Left lung (tissue), 10 donors: ENCODE data around the gene TIAM1. TPM values are rescaled to one million over a fixed set of nuclear protein-coding genes. Genes with fewer than 3 reads are reported as not detected.
A peak's percentile ranks its signal among the peaks of the same experiment; 100 is the strongest.

Source experiments
- ATAC-seq: fragments of 200-7000 bp; cut with Tn5 transposase; one replicate; pipeline ENCODE4 v1.9.1; 2020; ENCODE audit warnings: moderate library complexity
- DNase-seq, 4 donors: peaks; one replicate each; pipeline ENCODE4 v3.0.0-alpha.2; 2013 to 2020
- H3K27ac ChIP-seq, 2 donors: fragments of 200-600 bp; sonication (generic) in 1 of 2; one replicate each; pipeline versions ENCODE4 v1.5.0 to v1.8.0; 2020 to 2021
- H3K27me3 ChIP-seq, 2 donors: fragments of 200-600 bp; sonication (generic) in 1 of 2; one replicate each; pipeline versions ENCODE4 v1.5.0 to v1.8.0; 2020 to 2021
- H3K36me3 ChIP-seq, 2 donors: fragments of 200-600 bp; sonication (generic) in 1 of 2; one replicate each; pipeline versions ENCODE4 v1.5.0 to v1.8.0; 2020 to 2021
- H3K4me1 ChIP-seq, 2 donors: fragments of 200-600 bp; one replicate each; pipeline ENCODE4 v1.8.0; 2021
- H3K4me3 ChIP-seq, 2 donors: fragments of 200-600 bp; sonication (generic) in 1 of 2; one replicate each; pipeline versions ENCODE4 v1.5.0 to v1.8.0; 2020 to 2021; ENCODE audit warnings: mild to moderate bottlenecking in 1 of 2
- H3K9me3 ChIP-seq, 2 donors: fragments of 200-600 bp; sonication (generic) in 1 of 2; one replicate each; pipeline versions ENCODE4 v1.5.0 to v1.8.0; 2020 to 2021
- CTCF ChIP-seq, 2 donors: fragments of 200-600 bp; sonication (generic) in 1 of 2; IDR thresholded peaks; one replicate each; pipeline versions ENCODE4 v1.5.0 to v1.8.0; 2021; ENCODE audit warnings: antibody characterized with exemption in 2 of 2
- intact Hi-C, 2 donors: fragments of 100-400 bp; cut with DNase I; formaldehyde crosslinking; loops; one replicate each; pipeline versions ENCODE4 v1.11.2 to v1.14.2; 2022
- polyA plus RNA-seq, 6 donors: library from polyadenylated mRNA; unstranded; fragments of 120-200 nt; gene quantifications; one replicate each; pipeline ENCODE4 v1.2.1, GENCODE V29; 2013; ENCODE audit not compliant: insufficient read length in 6 of 6
- total RNA-seq, 2 donors: library from RNA; stranded (reverse); fragmentation: NEBNext Ultra II Directional; extraction: Animal tissue kit (Norgen Biotek cat#: 25700); gene quantifications; one replicate each; pipeline ENCODE4 v1.2.1, GENCODE V29; 2021
- donor health status: DM: no; HTN: yes; CAD: no.
- donor health status: DM: no; HTN: no; CAD: no.

The TIAM1 gene
- total and polyA plus RNA-seq, 8 donors = 9.7 to 65.5 (median 49.5) TPM

DNA sequence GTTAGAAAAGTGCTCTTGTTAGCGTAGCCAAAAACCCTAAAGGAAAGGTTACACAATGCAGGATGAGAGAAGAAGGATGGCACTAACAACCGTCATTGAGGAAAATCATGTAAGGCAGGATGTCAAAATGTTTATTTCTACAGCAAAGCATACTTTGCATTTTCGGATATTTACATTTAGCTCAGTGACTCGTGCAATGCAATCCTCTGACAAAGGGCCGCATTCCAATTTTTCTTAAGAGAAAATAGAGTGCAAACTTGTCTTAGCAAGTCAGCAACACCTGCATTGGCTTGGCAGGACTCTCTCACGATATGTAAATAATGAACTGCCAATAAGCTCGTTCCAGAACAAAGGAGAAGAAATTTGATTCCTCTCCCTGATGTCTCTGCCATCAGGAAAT is 33.3 kb downstream of the TIAM1 start:
- no peaks in the 10 kb centered on the region for H3K4me1 ChIP-seq
- no peaks in the 10 kb centered on the region for H3K27me3 ChIP-seq
- no peak overlapping the region for H3K27ac ChIP-seq
- DNase-seq (peak in 2 of 4 donors; percentile 32 to 55), ATAC-seq (no peak)
- H3K9me3 ChIP-seq = no peaks in the 10 kb centered on the region
- TF ChIP-seq CTCF (IDR thresholded peaks at IDR 0.05) = no peak
- intact Hi-C loops = no loop called here
- no peaks in the 10 kb centered on the region for H3K36me3 ChIP-seq
- H3K4me3 ChIP-seq = no peak overlapping the region

GRCh38 chr21:31308584-31308983 is 35.5 kb downstream of the TIAM1 start:
- no peak for DNase-seq
- H3K36me3 ChIP-seq = no peaks in the 10 kb centered on the region
- intact Hi-C loops = no loop called here
- ATAC-seq = no peak
- TF ChIP-seq CTCF (IDR thresholded peaks at IDR 0.05) = no peak
- H3K27me3 ChIP-seq = no peaks in the 10 kb centered on the region
- H3K27ac ChIP-seq = no peak overlapping the region
- no peaks in the 10 kb centered on the region for H3K9me3 ChIP-seq
- H3K4me3 ChIP-seq = no peak overlapping the region
- no peaks in the 10 kb centered on the region for H3K4me1 ChIP-seq

- no peaks in the 10 kb centered on the region for H3K36me3 ChIP-seq
- no peaks in the 10 kb centered on the region for H3K9me3 ChIP-seq
- no peak for DNase-seq
Measured at GRCh38 chr21:31305888-31306287, 38.2 kb downstream of the TIAM1 start.

GRCh38 chr21:31299291-31300147 is 44.5 kb downstream of the TIAM1 start:
- DNase-seq = no peak
- no peak for ATAC-seq
- Histone ChIP-seq H3K4me1 (no peaks in the 10 kb centered on the region), H3K27me3 (no peaks in the 10 kb centered on the region), H3K27ac (no peak overlapping the region), H3K9me3 (peaks cover 0 to 3% of the 10 kb centered on the region in 2 donors), H3K4me3 (no peak overlapping the region), H3K36me3 (no peaks in the 10 kb centered on the region)
- no peak for TF ChIP-seq CTCF (IDR thresholded peaks at IDR 0.05)
- intact Hi-C loops = no loop called here

More at GRCh38 chr21:31305888-31306287, 38.2 kb downstream of the TIAM1 start:
- no peak for ATAC-seq
- Histone ChIP-seq H3K4me3 (no peak overlapping the region), H3K27me3 (no peaks in the 10 kb centered on the region), H3K4me1 (no peaks in the 10 kb centered on the region), H3K27ac (no peak overlapping the region)
- TF ChIP-seq CTCF (IDR thresholded peaks at IDR 0.05) = no peak
- intact Hi-C loops = no loop called here

DNA sequence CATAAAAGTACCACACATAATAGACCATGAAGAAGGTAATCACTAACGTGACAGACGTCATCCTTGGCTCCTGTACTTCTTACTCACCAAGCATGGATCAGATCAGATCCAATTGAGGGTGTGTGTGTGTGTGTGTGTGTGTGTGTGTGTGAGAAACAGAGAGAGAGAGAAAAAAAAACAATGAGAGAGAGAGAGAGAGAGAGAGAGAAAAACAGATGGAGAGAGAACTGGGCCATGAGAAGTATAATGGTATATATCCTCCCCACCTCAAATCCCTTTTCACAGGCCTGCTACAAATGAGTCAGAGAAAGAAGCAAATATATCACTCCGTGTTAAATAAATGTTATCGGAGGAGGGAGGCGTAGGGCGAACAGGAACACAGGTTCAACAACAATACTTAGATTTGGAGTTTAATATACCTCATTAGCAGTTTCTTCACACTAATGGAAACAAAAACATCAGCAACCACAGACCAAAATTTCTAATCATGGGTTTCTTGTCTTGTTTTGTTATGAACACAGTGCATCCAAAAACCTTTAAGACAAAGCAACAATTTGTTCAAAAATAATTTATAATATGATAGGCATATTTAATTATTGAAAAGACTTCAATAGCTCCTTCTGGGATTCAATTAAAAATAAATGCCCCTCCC is 45.3 kb downstream of the TIAM1 start:
- no peak for TF ChIP-seq CTCF (IDR thresholded peaks at IDR 0.05)
- Histone ChIP-seq H3K36me3 (no peaks in the 10 kb centered on the region), H3K4me3 (no peak overlapping the region), H3K27ac (no peak overlapping the region), H3K4me1 (no peaks in the 10 kb centered on the region), H3K9me3 (peaks cover 0 to 3% of the 10 kb centered on the region in 2 donors), H3K27me3 (no peaks in the 10 kb centered on the region)
- intact Hi-C loops = no loop called here
- no peak for DNase-seq
- ATAC-seq = no peak
